Measurements from ENCODE around the gene BMP7. TPM values are rescaled to one million over a fixed set of nuclear protein-coding genes. Genes with fewer than 3 reads are reported as not detected.
"Not testable (repeated sequence)": the region's sequence is repeated elsewhere in the genome, so short reads cannot be mapped to it uniquely, and the experiment has no call there.

The BMP7 gene
- total and polyA plus RNA-seq, 10 donors, result 0.26 to 1.5 (median 0.75) TPM; not detected in 1

- Histone ChIP-seq H3K36me3 (no peaks in the 10 kb centered on the region), H3K4me3 (no peak overlapping the region), H3K27ac (no peak overlapping the region), H3K9me3 (no peaks in the 10 kb centered on the region), H3K27me3 (replicated peaks in 1 of 7) (peaks cover 0 to 23% (median 0%) of the 10 kb centered on the region in 7 donors), H3K4me1 (no peaks in the 10 kb centered on the region)
- WGBS, 5 donors, result 91 to 95% (median 91%) methylated on average over 12 to 13 of the region's 13 CpGs
- intact Hi-C loops (cut with DNase I; ENCODE audit: low total_unique reads), result no loop called here
- DNase-seq, result peak; percentile 39
- no peak for TF ChIP-seq POLR2A (IDR thresholded peaks at IDR 0.05)
- TF ChIP-seq CTCF (IDR thresholded peaks at IDR 0.05 in 8 of 11, conservative IDR thresholded peaks at IDR 0.05 in 3 of 11), result no peak
- TF ChIP-seq POLR2AphosphoS5 (IDR thresholded peaks at IDR 0.05), result no peak
These were observed 73.3 kb downstream of the BMP7 start for GRCh38 chr20:57193094-57193493.

- H3K4me1 ChIP-seq, result no peaks in the 10 kb centered on the region
- H3K27ac ChIP-seq, result no peak overlapping the region
- no peaks in the 10 kb centered on the region for H3K9me3 ChIP-seq
- no peak overlapping the region for H3K4me3 ChIP-seq
- TF ChIP-seq CTCF (IDR thresholded peaks at IDR 0.05 in 8 of 11, conservative IDR thresholded peaks at IDR 0.05 in 3 of 11) (no peak), POLR2A (IDR thresholded peaks at IDR 0.05) (no peak), POLR2AphosphoS5 (IDR thresholded peaks at IDR 0.05) (no peak)
- WGBS, 5 donors, result 83 to 97% (median 91%) methylated on average over 6 of the region's 6 CpGs
- peaks cover 0 to 16% (median 0%) of the 10 kb centered on the region in 7 donors for H3K27me3 ChIP-seq (replicated peaks in 1 of 7)
- H3K36me3 ChIP-seq, result no peaks in the 10 kb centered on the region
- DNase-seq, result no peak
- intact Hi-C loops (cut with DNase I; ENCODE audit: low total_unique reads), result no loop called here
These were observed 74.1 kb downstream of the BMP7 start for GRCh38 chr20:57192311-57192710.

GRCh38 chr20:57191265-57191638 lies 75.2 kb downstream of the BMP7 start:
- H3K4me3 ChIP-seq; intact Hi-C loops (cut with DNase I; ENCODE audit: low total_unique reads); DNase-seq; H3K4me1 ChIP-seq; H3K9me3 ChIP-seq; H3K27ac ChIP-seq; H3K36me3 ChIP-seq: not testable (repeated sequence)
- peaks cover 0 to 12% (median 0%) of the 10 kb centered on the region in 7 donors for H3K27me3 ChIP-seq (replicated peaks in 1 of 7)
- 89 to 93% (median 90%) methylated on average over 8 of the region's 8 CpGs for WGBS, 5 donors

GRCh38 chr20:57190536-57191264 lies 75.7 kb downstream of the BMP7 start:
- intact Hi-C loops (cut with DNase I; ENCODE audit: low total_unique reads), result no loop called here
- Histone ChIP-seq H3K27me3 (replicated peaks in 1 of 7) (peaks cover 0 to 9% (median 0%) of the 10 kb centered on the region in 7 donors), H3K27ac (no peak overlapping the region), H3K4me3 (no peak overlapping the region), H3K9me3 (no peaks in the 10 kb centered on the region), H3K36me3 (no peaks in the 10 kb centered on the region), H3K4me1 (no peaks in the 10 kb centered on the region)
- no peak for TF ChIP-seq CTCF (IDR thresholded peaks at IDR 0.05 in 8 of 11, conservative IDR thresholded peaks at IDR 0.05 in 3 of 11)
- no peak for TF ChIP-seq POLR2AphosphoS5 (IDR thresholded peaks at IDR 0.05)
- TF ChIP-seq POLR2A (IDR thresholded peaks at IDR 0.05), result no peak
- 86 to 93% (median 92%) methylated on average over 13 to 17 of the region's 17 CpGs for WGBS, 5 donors
- no peak for DNase-seq

Data from spleen (tissue), 11 donors.